ENCODE results near the gene TMEM235. TPM values are rescaled to one million over a fixed set of nuclear protein-coding genes. Genes with fewer than 3 reads are reported as not detected.

TMEM235 gene
- total RNA-seq, 4 donors from 2014 or later = not detected

DNA sequence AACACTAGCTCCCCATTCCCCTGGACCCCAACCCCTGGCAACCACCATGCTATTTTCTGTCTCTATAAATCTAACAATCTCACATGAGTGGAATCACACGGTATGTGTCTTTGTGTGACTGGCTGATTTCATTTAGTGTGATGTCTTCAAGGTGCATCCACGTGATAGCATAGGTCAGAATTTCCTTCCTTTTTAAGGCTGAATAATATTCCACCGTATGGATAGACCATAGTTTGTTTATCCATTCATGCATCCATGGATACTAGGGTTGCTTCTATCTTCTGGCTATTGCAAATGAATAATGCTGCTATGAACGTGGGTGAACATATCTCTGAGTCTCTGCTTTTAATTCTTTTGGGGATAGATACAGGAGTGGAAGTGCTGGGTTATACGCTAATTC, 43.9 kb downstream of the TMEM235 start:
- DNase-seq (ENCODE audit: low spot score) (no peak), ATAC-seq (ENCODE audit: low FRiP score) (no peak)
- TF ChIP-seq, protein P1, sequence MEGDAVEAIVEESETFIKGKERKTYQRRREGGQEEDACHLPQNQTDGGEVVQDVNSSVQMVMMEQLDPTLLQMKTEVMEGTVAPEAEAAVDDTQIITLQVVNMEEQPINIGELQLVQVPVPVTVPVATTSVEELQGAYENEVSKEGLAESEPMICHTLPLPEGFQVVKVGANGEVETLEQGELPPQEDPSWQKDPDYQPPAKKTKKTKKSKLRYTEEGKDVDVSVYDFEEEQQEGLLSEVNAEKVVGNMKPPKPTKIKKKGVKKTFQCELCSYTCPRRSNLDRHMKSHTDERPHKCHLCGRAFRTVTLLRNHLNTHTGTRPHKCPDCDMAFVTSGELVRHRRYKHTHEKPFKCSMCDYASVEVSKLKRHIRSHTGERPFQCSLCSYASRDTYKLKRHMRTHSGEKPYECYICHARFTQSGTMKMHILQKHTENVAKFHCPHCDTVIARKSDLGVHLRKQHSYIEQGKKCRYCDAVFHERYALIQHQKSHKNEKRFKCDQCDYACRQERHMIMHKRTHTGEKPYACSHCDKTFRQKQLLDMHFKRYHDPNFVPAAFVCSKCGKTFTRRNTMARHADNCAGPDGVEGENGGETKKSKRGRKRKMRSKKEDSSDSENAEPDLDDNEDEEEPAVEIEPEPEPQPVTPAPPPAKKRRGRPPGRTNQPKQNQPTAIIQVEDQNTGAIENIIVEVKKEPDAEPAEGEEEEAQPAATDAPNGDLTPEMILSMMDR (IDR thresholded peaks at IDR 0.05) = no peak

DNA sequence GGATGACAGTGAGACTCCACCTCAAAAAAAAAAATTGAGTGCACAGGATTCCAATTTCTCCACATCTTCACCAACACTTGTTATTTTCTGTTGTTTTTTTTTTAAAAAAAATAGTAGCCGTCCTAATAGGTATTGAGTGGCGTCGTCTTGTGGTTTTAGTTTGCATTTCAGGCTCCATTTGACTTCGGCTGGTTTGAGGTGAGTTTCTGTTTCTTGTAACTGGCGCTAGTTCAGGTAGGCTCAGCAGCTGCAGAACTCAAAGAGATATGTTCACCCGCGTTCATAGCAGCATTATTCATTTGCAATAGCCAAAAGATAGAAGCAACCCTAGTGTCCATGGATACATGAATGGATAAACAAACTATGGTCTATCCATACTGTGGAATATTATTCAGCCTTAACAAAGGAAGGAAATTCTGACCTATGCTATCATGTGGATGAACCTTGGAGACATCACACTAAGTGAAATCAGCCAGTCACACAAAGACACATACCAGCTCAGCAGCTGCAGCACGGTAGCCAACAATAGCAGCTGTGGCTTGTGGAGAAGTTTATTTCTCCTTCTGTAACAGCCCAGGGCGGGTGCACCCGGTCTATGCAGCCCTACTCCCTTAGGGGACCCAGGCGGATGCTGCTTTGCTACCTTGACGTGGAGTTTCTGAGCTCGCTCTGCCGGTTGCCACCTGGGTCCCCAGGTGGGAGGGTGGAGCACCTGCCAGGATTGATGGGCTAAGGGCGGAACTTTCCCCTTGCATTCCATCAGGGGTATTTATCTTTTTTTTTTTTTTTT, 44.9 kb downstream of the TMEM235 start:
- TF ChIP-seq, protein P1 (IDR thresholded peaks at IDR 0.05) = no peak
- ATAC-seq (ENCODE audit: low FRiP score) = no peak
- no peak for DNase-seq (ENCODE audit: low spot score)

DNA sequence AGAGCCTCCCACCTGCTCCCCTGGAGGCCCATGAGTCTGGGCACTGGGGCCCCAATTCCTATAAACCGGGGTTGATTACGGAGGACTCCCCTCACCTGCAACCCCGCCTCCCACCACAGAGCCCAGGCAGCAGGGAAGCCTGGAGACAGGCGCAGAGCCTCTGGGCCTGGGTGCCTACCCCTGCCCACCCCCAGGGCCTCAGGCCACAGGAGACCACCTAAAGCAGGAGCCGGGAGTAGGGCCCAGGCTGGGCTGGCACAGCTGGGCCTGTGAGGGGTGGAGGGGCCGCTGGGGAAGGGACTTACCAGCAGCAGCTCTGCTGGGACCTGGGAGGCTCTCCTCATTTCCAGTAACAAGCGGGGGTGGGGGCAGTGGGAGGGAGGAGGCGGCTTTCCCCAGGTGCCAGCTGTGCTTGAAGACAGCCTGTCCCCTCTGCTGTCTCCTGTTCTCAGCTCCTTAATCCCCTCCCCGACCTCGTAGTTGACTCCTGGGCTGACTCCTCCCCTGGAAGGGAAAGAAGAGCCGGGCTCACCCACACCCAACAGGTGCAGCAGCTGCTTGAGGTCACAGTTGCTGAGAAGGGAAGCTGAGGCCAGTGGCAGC, 46.8 kb downstream of the TMEM235 start:
- DNase-seq (ENCODE audit: low spot score) = no peak
- TF ChIP-seq, protein P1 (IDR thresholded peaks at IDR 0.05) = no peak
- no peak for ATAC-seq (ENCODE audit: low FRiP score)

DNA sequence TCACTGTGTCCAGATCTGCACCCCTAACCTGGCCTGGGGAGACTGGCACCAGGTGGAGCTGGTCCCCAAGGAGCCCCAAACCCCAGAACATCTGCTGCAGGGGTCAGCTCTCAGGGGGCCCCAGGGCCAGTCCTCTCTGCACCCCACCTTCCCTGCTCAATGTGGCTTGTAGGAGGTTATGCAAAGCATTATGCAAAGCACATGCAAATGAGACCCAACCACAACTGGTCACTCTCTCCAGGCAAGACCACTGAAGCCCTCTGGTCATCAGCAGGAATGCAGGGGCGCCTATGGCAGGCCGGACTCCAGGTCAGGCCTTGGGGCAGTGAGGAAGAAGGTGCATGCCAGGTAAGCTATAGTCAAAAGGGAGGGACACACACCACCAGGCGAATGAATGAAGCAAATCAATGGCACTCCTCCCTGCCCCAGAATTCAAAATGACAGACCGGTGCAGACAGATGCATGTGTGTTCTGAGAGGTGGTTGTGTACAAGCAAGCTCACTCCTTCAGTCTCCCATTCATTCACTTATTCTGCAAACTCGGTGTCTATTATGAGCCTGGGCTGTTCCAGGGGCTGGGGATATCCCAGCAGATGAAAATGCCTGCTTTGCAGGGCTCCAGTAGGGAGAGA, 48.0 kb downstream of the TMEM235 start:
- no peak for ATAC-seq (ENCODE audit: low FRiP score)

DNA sequence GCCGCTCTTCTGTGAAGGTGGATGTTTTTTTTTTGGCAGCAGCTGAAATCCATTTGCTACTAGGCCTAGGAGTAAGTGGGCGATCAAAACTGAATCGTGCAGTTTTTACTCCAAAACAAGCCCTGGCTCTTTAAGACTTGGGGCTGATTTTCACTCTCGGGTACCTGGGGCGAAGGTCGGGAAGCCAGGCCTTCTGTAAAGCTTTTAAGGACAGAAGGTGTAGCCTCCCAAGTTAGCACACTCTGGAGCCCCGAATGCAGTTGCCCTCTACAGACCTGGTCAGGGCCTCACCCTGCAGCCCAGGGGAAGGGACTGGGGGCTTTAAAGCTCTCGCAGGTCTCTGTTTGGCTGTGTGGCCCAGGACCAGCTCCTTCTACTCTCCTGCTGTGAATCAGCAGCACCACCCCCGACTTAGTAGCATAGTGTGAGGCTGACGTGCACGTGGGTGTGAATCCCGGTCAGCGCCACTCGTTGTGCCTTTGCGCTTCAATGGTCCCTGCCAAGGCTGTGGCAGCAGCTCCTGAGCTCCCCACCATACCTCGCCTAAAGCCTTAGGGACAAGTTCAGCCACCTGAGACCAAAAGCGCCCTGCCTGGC, 49.9 kb downstream of the TMEM235 start:
- no peak for ATAC-seq (ENCODE audit: low FRiP score)
- DNase-seq (ENCODE audit: low spot score) = no peak
- TF ChIP-seq, protein P1 (IDR thresholded peaks at IDR 0.05) = no peak

More for the DNA sequence above, 48.0 kb downstream of the TMEM235 start:
- TF ChIP-seq, protein P1 (IDR thresholded peaks at IDR 0.05) = no peak
- DNase-seq (ENCODE audit: low spot score) = no peak

GRCh38 chr17:78284146-78284545, 52.7 kb downstream of the TMEM235 start:
- ATAC-seq (ENCODE audit: low FRiP score) (peak; percentile 53), DNase-seq (ENCODE audit: low spot score) (no peak)
- TF ChIP-seq, protein P1 (IDR thresholded peaks at IDR 0.05) = no peak

All from omental fat pad (tissue), 4 donors.